DMS 273 (cell line): ENCODE data around the gene METTL1.

Experiments used
- DNase-seq: peaks from one replicate; lab custom pipeline; 2025; ENCODE audit not compliant: unreplicated experiment; lab: John Stamatoyannopoulos, UW

Gene METTL1

DNA sequence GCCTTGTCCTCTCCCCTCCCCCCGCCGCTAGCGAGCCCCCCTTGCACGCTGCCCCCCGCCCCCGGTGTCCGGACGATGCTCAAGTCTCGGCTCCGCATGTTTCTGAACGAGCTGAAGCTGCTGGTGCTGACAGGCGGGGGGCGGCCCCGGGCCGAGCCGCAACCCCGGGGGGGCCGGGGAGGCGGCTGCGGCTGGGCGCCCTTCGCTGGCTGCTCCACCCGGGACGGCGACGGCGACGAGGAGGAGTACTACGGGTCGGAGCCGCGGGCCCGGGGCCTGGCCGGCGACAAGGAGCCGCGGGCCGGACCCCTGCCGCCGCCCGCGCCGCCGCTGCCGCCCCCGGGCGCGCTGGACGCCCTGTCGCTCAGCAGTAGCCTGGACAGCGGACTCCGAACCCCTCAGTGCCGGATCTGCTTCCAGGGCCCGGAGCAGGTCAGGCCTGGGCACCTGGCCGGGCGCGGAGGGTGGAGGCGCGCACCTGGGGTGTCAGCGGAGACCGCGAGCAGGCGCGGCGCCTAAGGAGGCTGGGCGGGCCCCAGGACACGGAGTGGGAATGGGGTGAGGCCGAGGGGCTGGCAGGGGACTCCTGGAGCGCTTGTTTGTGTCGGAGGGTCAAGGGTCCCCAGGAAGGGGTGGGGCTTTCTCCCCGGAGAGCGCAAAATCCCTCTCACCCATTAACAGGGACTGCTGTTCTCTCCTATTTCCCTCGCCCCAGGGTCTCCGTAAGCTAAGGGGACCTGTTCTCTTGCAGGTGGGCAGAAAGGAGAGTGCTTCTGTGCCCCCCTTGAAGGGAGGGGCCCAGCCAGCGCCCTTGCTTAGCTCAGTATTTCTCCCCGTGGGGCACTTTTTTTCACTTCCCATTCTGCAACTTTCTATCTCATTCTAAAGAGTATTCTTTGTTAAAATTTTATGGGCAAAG lies 16.2 kb downstream of the METTL1 start:
- peak; percentile 34 for DNase-seq

DNA sequence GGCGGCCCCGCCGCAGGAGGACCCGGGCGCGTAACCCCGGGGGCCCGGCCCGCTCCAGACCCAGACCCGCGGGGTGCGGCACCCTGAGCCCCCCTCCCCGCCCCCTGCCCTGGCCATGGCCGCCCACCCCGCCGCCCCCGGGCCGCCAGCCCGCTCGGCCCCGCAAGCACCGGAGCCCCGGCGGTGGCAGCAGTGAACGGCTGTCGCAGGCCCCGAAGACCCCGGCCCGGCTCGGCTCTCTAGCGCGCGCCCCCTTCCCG lies 16.8 kb downstream of the METTL1 start:
- no peak for DNase-seq

DNA sequence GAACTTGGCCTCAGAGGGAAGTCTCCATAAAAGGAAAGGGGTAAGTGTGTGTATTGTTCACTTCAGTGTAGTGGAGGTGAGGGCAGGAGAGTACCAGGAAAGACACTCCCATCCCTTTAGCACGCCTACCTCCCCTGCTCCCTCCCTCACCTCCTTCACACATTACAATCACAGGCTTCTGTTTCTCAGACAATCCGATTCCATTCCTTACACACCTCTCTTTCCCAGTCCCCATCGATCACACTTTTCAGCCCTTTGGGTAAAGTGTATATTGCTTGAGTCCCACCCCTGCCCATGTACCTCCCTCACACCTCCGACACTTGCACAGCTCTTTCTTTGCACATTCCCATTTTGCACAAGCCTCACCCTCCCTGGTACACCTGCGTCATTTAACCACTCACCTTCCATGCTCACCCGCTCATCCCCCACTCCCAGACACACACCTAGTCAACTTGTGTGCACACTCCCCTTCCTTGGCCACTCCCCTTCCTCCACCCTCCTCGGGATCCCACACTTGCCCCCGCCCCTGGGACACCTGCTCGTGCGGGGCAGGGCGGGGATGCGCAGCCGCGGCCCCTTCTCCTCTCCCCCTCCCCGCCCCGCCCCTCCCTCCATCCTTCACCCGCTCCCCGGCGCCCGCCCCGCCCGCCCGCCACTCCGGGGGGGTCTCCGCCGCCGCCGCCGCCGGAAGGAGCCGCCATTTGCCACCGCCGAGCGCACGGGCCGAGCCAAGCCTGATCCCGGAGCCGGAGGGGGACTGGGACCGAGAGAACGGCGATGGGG lies 17.3 kb downstream of the METTL1 start, which contains the start of gene MARCHF9:
Gene MARCHF9 (plus strand): TSS at position 693 of the 783 bp plus-strand sequence. CDS start 426 bp downstream, outside the sequence.
- peak; percentile 71 for DNase-seq

DNA sequence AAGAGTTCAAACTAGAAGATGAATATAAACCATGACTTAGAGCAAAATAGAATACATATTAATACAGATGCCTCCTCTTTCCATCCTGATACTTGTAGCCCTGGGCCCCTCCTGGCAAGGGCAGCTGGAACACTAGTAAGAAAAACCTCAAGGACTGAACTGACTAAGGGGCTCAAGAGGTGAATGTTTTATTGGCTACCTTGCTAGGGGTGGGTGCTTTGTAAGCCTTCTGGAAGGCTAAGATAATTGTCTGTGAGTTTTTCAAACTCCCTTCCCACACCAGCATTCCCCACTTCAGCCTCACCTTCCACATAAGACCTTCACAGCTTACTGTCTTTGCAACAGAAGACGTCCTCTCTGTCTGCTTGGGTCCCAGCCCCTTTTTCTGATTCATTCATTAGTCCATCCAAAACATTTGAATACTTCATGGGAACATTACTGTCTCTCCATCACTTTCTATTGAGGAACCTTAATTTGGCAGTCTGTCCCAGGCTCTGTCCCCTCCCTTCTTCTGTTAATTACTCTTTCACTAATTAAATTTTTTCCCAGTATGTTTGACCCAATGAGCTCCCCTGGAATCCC lies 18.1 kb downstream of the METTL1 start:
- DNase-seq: no peak

DNA sequence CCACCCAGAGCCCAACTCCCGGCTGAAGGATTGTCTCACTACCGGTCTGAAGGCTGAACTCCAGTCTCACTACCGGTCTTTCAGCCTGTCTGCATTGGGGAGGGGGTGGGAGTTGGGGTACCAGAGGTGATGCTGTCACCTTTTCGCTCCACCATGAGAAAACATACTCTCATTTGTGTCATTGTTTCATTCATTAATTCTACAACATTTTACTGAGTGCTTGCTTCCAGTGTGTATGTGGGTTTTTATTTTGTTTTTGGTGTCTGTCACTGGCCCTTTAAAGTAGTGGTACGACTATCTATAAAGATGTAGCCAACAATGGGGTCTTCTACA lies 19.3 kb downstream of the METTL1 start:
- no peak for DNase-seq

DNA sequence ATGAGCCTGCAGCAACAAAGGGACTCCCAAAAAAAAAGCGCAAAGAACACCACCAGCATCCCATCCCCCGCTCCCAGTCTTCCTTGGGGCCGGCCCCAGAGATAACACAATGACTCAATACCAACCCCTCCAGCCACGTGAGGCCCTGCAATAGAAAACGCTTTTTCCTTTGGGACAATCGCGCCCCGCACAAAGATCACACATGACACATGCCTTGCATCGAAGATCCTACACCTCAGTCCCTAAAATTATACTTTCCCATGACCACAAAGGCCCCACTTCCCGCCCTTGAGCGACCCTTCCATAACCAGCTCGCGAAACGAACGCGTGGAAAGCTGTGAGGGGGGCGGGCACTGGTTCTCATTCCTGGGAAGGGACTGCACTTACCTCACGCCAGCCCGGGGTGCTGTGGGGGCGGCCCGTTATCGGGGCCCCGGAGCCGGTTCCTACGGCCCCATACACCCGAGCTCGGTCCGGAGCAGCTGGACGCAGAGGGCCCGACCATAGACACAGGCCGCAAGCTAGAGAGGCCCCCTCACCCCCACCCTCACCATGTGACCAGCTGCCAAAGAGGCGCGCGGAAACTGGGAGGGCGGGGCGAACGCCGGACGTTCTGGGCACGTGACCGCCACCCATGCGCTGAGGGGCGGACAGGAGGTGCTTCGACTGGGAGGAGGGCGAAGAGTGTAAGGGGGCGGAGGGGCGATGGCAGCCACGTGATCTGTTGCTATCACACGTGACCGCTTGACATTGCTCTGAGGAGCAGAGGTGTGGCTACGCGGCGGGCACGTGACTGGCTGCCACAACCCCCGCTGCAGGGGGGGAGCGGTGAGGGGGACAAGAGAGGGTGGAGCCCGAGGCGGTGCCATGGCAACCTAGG lies 19.9 kb downstream of the METTL1 start, which contains the start of gene CDK4:
Gene CDK4 (minus strand): TSS at position 523 of the 880 bp plus-strand sequence. CDS start 593 bp downstream, outside the sequence.
- peak; percentile 99 for DNase-seq

DNA sequence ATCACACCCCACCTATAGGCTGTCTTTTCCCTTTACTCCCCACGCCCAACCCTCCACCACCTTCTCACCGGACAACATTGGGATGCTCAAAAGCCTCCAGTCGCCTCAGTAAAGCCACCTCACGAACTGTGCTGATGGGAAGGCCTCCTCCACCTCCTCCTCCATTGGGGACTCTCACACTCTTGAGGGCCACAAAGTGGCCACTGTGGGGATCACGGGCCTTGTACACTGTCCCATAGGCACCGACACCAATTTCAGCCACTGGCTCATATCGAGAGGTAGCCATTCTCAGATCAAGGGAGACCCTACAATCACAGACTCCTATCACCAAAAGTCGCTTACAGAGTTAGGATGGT lies 20.5 kb downstream of the METTL1 start:
- no peak for DNase-seq

DNA sequence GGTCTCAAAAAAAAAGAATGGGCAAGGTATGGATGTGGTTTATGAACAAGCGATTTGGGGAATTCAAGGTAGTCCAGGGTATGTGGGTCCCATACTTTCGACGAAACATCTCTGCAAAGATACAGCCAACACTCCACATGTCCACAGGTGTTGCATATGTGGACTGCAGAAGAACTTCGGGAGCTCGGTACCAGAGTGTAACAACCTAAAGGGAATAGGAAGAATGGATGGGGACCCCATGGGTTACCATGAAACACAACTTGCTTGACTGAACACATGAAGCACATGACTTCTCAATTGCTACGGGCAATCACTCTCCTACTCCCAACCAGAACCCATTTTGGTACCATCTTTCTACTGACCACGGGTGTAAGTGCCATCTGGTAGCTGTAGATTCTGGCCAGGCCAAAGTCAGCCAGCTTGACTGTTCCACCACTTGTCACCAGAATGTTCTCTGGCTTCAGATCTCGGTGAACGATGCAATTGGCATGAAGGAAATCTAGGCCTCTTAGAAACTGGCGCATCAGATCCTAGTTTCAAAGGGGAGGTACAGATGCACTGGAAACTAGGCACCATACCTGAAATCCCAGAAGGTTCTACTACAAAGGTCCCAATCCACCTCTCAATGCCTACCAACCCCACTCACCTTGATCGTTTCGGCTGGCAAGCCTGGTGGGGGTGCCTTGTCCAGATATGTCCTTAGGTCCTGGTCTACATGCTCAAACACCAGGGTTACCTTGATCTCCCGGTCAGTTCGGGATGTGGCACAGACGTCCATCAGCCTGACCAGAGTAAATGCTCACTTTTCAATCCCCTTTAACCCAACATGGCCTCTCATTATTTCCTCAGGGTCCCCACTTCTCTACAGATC lies 21.1 kb downstream of the METTL1 start:
- no peak for DNase-seq

DNA sequence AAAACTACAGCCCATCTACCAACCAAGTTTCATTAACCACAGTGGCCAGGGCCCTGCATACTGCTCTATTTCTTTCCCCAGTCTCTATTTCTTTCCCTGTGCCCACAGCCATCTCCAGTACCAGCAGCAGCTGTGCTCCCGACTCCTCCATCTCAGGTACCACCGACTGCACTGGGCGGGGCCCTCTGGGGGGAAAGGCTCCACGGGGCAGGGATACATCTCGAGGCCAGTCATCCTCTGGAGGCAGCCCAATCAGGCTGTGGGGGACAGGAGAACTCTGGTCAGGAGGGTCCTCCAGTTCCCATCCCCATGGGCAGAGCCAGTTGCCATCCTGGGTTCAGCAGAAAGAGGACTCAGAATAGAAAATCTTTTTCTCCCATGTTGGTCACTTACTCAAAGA lies 22.8 kb downstream of the METTL1 start:
- no peak for DNase-seq

DNA sequence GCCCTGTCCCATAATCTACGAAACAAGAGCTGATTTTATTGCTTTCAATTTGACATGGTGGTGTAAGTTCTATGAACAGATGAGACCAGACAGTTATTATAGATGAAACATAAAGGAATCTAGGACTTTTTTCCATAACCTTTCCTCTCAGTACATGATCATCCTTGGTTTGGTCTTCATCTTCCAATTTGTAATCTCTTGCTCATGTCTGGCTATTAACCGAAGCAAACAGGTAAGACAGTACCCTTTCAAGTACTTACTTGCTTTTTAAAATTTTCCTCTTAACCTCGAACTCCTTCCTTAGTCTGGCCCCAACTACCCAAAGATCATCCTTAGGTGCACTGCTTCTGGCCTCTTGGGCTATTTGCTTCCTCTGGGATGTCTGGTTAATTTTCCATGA lies 25.9 kb downstream of the METTL1 start:
- DNase-seq: no peak

DNA sequence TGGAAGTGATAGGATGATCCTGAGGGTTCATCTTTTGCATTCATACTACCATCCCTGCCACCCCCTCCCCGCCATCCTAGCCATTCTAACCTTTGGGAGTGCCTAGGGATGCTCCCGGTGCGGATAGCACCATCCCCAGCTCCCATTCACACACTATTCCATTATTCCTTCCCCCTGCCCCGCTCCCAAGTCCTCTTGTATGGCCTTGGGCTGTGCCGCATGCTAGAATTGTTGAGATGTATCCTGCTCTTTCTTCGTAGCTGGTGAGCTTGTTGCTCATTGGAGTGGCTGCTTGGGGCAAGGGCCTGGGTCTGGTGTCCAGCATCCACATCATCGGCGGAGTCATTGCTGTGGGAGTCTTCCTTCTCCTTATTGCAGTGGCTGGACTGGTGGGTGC lies 26.4 kb downstream of the METTL1 start:
- no peak for DNase-seq

DNA sequence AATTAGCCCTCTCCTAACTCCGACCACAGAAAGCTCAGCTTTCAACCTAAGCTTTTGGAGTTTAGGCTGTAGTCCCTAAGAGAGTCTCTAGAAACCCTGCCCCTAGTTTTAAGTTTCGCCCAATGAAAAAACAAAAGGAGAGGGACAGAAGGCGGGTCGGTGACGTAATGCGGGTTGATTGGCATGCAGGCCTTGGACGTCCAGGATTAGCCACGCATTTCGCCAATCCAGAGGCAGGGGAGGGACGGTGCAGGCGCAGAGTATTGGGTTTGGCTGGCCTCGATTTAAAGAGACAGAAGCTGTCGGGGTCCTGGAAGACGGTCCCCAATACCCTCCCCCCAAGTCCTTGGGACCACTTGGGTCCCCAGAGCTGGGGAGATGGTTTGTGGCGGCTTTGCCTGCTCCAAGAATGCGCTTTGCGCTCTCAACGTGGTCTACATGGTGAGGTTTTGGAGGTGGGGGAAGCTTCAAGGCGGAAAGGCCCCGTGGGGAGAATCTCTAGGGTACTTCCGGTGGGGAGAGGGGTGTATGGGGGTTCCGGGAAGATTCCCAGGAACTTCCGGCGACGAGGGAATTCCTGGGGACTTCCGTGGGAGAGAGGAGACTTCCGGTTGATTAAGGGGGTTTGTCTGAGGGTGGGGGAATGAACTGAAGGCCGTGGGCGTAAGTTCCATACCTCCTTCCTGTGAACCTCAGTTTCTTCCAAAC lies 27.0 kb downstream of the METTL1 start, which contains the start of gene TSPAN31:
Gene TSPAN31 (plus strand): TSS at position 263 of the 708 bp plus-strand sequence. CDS start 116 bp downstream, at position 379.
- DNase-seq: peak; percentile 97

DNA sequence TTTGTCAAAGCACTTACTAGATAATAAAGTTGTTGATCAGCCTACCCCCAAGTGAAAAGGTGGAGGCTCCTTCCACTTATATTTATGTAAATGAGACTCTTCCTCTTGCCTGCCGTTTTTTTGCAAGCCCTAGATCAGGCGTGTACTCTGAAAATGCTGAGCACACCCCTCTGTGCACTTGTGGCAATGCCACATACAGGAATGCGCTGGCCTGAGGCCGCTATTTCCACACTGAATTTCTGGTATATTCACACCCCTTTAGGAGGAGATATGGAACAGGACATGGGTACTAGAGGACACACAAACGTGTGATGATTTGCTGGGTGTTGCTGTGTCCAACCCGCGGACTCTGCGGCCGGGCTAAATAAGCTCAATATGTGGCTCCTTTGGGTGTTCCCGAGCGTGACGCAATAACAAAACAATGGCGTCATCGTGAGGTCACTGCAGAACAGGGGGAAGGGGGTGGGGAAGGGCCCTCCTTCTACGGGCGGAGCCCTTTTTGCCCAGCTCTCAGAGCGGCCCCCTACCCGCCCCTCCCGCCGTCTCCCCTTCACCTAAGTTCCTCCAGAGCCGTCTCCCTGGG lies 27.6 kb downstream of the METTL1 start:
- peak; percentile 92 for DNase-seq

DNA sequence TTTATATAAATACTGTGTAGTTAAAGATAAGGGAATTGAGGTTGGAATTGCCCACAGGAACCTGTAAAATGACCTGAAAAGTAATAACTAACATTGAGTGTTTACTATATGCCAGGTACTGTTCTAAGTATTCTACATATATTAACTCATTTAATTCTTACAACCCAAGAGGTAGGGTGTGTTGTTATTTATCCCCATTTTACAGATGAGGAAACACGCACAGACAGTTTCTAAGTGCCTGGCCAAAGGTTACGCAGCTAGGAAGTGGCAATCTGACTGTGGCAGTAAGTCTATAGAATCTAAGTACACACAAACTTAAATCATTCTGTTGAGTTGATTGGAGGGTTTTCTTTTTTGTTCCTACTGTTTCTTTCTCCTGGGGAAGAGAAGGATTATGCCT lies 28.1 kb downstream of the METTL1 start:
- DNase-seq: no peak

DNA sequence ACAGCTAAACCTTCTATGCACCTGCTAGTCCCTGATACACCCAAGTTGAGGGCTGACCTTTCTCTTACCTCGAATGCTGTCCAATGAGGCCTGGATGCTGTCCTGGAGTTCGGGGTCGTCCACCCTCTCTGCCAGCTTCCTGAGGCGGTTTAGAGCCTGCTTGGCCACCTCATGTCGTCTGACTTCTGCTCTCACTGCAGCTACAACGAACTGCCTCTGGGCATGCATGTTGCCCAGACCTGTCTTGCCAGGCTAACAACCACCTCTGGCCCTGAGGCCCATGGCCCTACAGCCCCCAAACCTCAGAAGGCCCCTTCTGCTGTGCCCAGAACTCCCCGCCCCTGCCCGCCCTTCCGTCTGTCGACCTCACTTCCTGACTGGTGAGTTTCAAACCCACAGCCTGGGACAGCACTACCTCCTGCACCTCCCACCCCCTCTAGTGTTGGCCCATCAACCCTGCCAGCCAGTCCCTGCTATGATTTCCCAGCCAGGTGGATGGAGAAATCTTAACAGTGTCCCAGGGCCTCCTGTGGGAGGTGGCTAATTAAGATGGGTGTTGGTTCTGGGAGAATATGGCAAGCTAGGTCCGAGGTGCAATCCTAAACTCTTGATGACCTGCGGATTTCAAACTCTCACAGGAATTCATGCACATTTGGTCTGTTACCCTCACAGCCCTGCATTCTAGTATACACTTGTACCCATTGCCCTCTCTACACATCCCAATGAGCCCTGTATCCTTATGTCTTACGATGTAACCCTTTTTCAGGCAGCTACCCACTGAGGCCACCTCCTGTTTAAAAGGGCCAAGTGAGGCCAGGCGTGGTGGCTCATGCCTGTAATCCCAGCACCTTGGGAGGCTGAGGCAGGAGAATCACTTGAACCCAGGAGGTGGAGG lies 29.8 kb downstream of the METTL1 start:
- no peak for DNase-seq

DNA sequence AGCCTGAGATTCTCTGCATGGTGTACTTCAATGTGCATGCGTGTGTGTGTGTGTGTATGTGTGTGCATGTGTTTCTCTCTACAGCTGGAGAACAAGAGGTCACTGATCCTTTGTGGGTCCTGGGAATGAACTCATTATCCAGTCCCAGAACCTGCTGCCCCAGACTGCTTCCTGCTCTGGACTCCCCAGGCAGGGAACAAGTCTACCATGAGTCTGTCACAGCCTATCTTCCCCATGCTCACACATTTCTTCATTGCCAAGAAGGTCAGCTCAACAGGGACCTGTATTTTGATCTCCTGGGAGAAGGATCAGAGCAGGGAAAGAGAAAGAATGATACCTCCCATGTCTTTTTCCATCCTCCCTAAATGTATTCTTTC lies 30.5 kb downstream of the METTL1 start:
- DNase-seq: no peak

DNA sequence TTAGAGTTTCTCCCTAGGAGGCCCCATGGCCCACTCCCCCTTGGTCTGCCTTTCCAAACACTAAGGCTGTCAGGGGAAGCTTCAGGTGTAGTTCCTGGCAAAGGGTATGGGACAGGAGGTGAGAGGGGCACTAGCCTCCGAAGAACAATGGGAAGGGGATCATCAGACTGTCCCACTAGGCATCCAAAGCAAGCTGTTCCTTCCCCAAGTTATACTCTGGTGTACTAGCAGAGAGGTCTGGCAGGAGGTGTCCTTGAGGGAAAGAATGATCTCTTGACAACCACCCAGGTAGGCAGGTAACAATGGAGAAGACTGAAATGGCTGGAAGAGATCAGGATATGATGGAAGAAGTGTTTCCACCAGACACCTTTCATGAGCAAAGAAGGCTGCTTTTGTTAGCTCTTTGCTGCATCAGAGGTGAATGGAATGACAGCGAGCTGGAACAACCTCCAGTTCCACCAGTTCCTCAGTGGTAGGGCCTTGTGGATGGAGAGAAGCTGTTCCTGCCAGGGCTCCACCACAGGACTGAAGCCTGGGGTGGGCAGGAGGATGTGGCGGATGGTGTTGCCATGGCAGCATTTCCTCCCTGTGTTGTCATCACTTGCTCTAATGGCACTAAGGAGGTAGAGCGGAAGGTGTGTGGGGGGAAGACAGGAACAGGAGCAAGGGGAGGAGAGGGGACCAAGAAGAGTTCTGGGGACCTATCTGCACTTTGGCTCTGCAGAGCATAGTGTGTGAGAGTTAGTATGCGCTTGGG lies 31.1 kb downstream of the METTL1 start:
- DNase-seq: no peak
